ENCODE measurements around the gene CCDC78. TPM values are rescaled to one million over a fixed set of nuclear protein-coding genes. Genes with fewer than 3 reads are reported as not detected.
A peak's percentile ranks its signal among the peaks of the same experiment; 100 is the strongest.

CCDC78 gene
- total and polyA plus RNA-seq, 2 of the 13 experiments (the other 11 are each of a cell fraction or from before 2014, with no cell fraction given) = 0.53 to 1.5 TPM

- no peak for TF ChIP-seq ZNF318 (CRISPR knock-in tag; IDR thresholded peaks at IDR 0.05)
- TF ChIP-seq SOX5 (CRISPR knock-in tag; IDR thresholded peaks at IDR 0.05; ENCODE audit: borderline replicate concordance) = no peak
- TF ChIP-seq AGO2 (optimal IDR thresholded peaks at IDR 0.05; ENCODE audit: low read depth, low read length) = peak; percentile 87
- TF ChIP-seq CCDC6 (CRISPR knock-in tag; IDR thresholded peaks at IDR 0.05) = no peak
- no peak for TF ChIP-seq HDAC1 (CRISPR knock-in tag; IDR thresholded peaks at IDR 0.05)
- TF ChIP-seq ZNF232 (CRISPR knock-in tag; IDR thresholded peaks at IDR 0.05; ENCODE audit: borderline replicate concordance) = no peak
- TF ChIP-seq POLR2A (IDR thresholded peaks at IDR 0.05; ENCODE audit: insufficient read depth in 1 of 2, low read depth in 2 of 2, low read length in 2 of 2) = no peak
- TF ChIP-seq JARID2 (CRISPR knock-in tag; IDR thresholded peaks at IDR 0.05; ENCODE audit: insufficient replicate concordance) = no peak
- TF ChIP-seq HMGXB4 (CRISPR knock-in tag; IDR thresholded peaks at IDR 0.05; ENCODE audit: borderline replicate concordance in 1 of 2, low read depth in 1 of 2) = peak in 1 of 2 experiments; percentile 49; a peak in 1 of 4 replicates
- TF ChIP-seq ZNF704 (CRISPR knock-in tag; IDR thresholded peaks at IDR 0.05; ENCODE audit: borderline replicate concordance) = no peak
- TF ChIP-seq ZNF121 (CRISPR knock-in tag; IDR thresholded peaks at IDR 0.05) = peak; percentile 61
- no peak for TF ChIP-seq ZNF850 (CRISPR knock-in tag; conservative IDR thresholded peaks at IDR 0.05)
- TF ChIP-seq CENPBD1 (CRISPR knock-in tag; IDR thresholded peaks at IDR 0.05; ENCODE audit: borderline replicate concordance, low read depth) = no peak
- no peak for TF ChIP-seq ZNF639 (CRISPR knock-in tag; conservative IDR thresholded peaks at IDR 0.05)
- no peak for TF ChIP-seq ZNF879 (CRISPR knock-in tag; IDR thresholded peaks at IDR 0.05)
Observed at GRCh38 chr16:720447-720989, 5.7 kb downstream of the CCDC78 start (continued).
